ENCODE data around the gene DNAAF2. TPM values are rescaled to one million over a fixed set of nuclear protein-coding genes. Genes with fewer than 3 reads are reported as not detected.

Gene DNAAF2
- total and polyA plus RNA-seq, 2 of the 13 experiments (the other 11 are each of a cell fraction or from before 2014, with no cell fraction given), result 6.1 to 13.6 TPM

- TF ChIP-seq PBX2 (CRISPR knock-in tag; IDR thresholded peaks at IDR 0.05) (0 out of 2 replicates have a peak, but pooled peaks have one; percentile 8), MIER2 (CRISPR knock-in tag; IDR thresholded peaks at IDR 0.05) (0 out of 2 replicates have a peak, but pooled peaks have one; percentile 22), THRA (CRISPR knock-in tag; IDR thresholded peaks at IDR 0.05; ENCODE audit: borderline replicate concordance) (no peak), DMTF1 (CRISPR knock-in tag; IDR thresholded peaks at IDR 0.05) (no peak), FOXA3 (CRISPR knock-in tag; IDR thresholded peaks at IDR 0.05) (no peak), KAT2B (IDR thresholded peaks at IDR 0.05; ENCODE audit: borderline replicate concordance, low read depth, low read length) (no peak), HBP1 (CRISPR knock-in tag; IDR thresholded peaks at IDR 0.05; ENCODE audit: low read depth) (peak; percentile 78), HIC2 (CRISPR knock-in tag; IDR thresholded peaks at IDR 0.05; ENCODE audit: low read depth) (peak; percentile 44), ZNF143 (CRISPR knock-in tag; IDR thresholded peaks at IDR 0.05) (peak; percentile 64), CREBL2 (CRISPR knock-in tag; IDR thresholded peaks at IDR 0.05; ENCODE audit: borderline replicate concordance) (peak; percentile 68; the same call in 1 of the 2 replicates), NCOR1 (IDR thresholded peaks at IDR 0.05; ENCODE audit: borderline replicate concordance, low read length) (no peak; the same call in 1 of the 2 replicates), GPN1 (CRISPR knock-in tag; IDR thresholded peaks at IDR 0.05; ENCODE audit: borderline replicate concordance) (no peak), POGK (CRISPR knock-in tag; conservative IDR thresholded peaks at IDR 0.05) (peak; percentile 69), MTF1 (CRISPR knock-in tag; IDR thresholded peaks at IDR 0.05) (peak; percentile 62; the same call in 1 of the 2 replicates), ZNF772 (CRISPR knock-in tag; IDR thresholded peaks at IDR 0.05) (no peak; the same call in 1 of the 2 replicates), IKZF5 (CRISPR knock-in tag; IDR thresholded peaks at IDR 0.05) (peak; percentile 63; the same call in 1 of the 2 replicates)
Measured at GRCh38 chr14:49598485-49599300, 36.4 kb downstream of the DNAAF2 start, which contains the start of gene LRR1 (continued).
